22Rv1 (cell line): ENCODE results near the gene CCDC40.

ENCODE experiments used
- H3K27ac ChIP-seq: fragments of 450-650 bp; 2 replicates; pipeline ENCODE4 v1.5.1; 2017
- CTCF ChIP-seq: fragments of 450-650 bp; IDR thresholded peaks from 2 replicates; pipeline ENCODE4 v1.5.1; 2017; ENCODE audit warnings: mild to moderate bottlenecking
- ZFX ChIP-seq: fragments of 450-650 bp; IDR thresholded peaks from 2 replicates; pipeline ENCODE4 v1.6.1; 2017; ENCODE audit warnings: antibody characterized with exemption, borderline replicate concordance

The CCDC40 gene

GRCh38 chr17:80067393-80067986 lies 31.0 kb downstream of the CCDC40 start:
- H3K27ac ChIP-seq, result no peak overlapping the region
- TF ChIP-seq CTCF, result no peak

GRCh38 chr17:80068301-80069222 lies 32.1 kb downstream of the CCDC40 start:
- no peak for TF ChIP-seq CTCF
- TF ChIP-seq ZFX, result no peak
- no peak overlapping the region for H3K27ac ChIP-seq

GRCh38 chr17:80070375-80071115 lies 34.1 kb downstream of the CCDC40 start:
- TF ChIP-seq ZFX, result no peak
- no peak for TF ChIP-seq CTCF
- no peak overlapping the region for H3K27ac ChIP-seq

GRCh38 chr17:80071116-80071841 lies 34.8 kb downstream of the CCDC40 start:
- TF ChIP-seq CTCF (no peak), ZFX (no peak)
- H3K27ac ChIP-seq, result no peak overlapping the region

GRCh38 chr17:80072410-80072809 lies 36.0 kb downstream of the CCDC40 start:
- TF ChIP-seq CTCF (no peak), ZFX (no peak)

GRCh38 chr17:80080081-80080480 lies 43.6 kb downstream of the CCDC40 start:
- H3K27ac ChIP-seq, result no peak overlapping the region
- TF ChIP-seq CTCF (no peak), ZFX (no peak)

More at GRCh38 chr17:80072410-80072809, 36.0 kb downstream of the CCDC40 start:
- no peak overlapping the region for H3K27ac ChIP-seq
